Esophagus muscularis mucosa (tissue), 4 donors: ENCODE data around the gene XPNPEP2.

Experiments
- EP300 ChIP-seq: sonication (generic); formaldehyde crosslinking; IDR thresholded peaks from one replicate; pipeline ENCODE4 v1.6.1; 2017; ENCODE audit warnings: antibody characterized with exemption
- POLR2A ChIP-seq: fragments of 450-650 bp; IDR thresholded peaks from one replicate; pipeline ENCODE4 v1.6.1; 2017; ENCODE audit warnings: antibody characterized with exemption, moderate library complexity, mild to moderate bottlenecking, low read depth
- POLR2AphosphoS5 ChIP-seq, 2 donors: sonication (generic); formaldehyde crosslinking; IDR thresholded peaks; one replicate each; pipeline ENCODE4 v1.6.1; 2017; ENCODE audit warnings: antibody characterized with exemption in 2 of 2
- TF ChIP-seq, protein P1 (sequence below), 3 experiments: fragments of 200-600 bp in 2 of 3; fragments of 450-650 bp in 1 of 3; sonication (generic) in 2 of 3; IDR thresholded peaks; one replicate each; pipeline ENCODE4 v1.5.1; 2017 to 2019; ENCODE audit warnings: antibody characterized with exemption in 3 of 3, mild to moderate bottlenecking in 2 of 3, moderate library complexity in 1 of 3

DNA sequence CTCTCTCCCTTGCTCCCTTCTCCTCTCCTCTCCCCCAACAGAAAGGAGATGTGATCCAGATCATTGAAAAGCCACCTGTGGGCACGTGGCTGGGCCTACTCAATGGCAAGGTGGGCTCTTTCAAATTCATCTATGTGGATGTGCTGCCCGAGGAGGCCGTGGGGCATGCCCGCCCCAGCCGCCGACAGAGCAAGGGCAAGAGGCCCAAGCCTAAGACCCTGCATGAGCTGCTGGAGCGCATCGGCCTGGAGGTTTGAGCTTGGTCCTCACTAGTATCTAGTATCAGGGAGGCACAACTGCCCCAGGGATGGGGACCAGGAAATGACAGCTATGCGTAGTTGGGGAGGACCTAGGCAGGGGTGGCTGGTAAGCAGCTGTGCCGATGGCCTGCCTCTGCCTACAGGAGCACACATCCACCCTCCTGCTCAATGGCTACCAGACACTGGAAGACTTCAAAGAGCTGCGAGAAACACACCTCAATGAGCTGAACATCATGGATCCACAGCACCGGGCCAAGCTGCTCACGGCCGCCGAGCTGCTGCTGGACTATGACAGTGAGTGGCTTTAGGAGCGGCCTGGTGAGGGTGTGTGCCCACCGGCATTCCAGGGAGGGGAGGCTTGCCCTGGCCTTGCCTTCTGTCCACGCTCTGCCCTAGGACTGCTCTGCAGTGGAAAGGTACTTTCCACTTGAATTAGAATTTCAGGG, 54.0 kb downstream of the XPNPEP2 start:
- TF ChIP-seq, protein P1, sequence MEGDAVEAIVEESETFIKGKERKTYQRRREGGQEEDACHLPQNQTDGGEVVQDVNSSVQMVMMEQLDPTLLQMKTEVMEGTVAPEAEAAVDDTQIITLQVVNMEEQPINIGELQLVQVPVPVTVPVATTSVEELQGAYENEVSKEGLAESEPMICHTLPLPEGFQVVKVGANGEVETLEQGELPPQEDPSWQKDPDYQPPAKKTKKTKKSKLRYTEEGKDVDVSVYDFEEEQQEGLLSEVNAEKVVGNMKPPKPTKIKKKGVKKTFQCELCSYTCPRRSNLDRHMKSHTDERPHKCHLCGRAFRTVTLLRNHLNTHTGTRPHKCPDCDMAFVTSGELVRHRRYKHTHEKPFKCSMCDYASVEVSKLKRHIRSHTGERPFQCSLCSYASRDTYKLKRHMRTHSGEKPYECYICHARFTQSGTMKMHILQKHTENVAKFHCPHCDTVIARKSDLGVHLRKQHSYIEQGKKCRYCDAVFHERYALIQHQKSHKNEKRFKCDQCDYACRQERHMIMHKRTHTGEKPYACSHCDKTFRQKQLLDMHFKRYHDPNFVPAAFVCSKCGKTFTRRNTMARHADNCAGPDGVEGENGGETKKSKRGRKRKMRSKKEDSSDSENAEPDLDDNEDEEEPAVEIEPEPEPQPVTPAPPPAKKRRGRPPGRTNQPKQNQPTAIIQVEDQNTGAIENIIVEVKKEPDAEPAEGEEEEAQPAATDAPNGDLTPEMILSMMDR (IDR thresholded peaks at IDR 0.05): no peak
- TF ChIP-seq POLR2A: no peak
- TF ChIP-seq EP300: no peak
- no peak for TF ChIP-seq POLR2AphosphoS5 (IDR thresholded peaks at IDR 0.05)
